ENCODE measurements around the gene FLVCR2.

The FLVCR2 gene

DNA sequence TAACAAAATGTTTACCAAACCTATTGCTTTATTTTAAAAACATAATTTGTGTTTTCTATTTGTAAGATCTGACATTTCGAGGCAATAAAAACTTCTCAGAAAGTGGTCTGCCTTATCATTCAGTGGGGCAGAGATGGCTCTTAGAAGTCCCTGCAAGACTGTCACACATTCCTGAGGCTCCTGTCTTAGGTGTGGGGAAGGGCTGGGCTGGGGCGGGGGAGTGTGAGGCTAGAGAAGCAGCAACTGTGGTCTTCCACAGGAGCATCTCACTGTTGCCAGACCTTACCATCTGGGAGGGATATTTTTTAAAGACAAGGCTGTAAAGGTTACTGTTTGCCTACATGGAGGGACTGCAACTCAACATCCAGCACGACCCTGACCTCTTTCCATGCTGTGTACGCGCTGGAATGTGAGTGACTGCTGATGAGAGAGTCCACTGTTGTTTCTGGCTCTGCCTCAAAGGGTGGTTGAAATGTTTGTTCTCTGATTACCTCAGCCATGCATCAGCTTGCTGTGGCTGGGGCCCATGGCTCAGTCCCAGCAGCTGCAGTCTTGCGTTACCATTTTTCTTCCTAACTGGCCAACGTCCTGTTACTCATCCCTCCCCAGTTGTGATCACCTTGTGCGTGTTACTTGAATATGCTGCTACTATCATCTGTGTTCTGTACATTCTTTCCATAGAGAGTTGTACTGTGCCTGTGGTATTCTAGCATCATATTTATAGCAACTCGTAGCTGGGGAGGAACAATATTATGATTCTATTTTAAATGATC, 69.8 kb downstream of the FLVCR2 start:
- no peaks in the 10 kb centered on the region for H3K27me3 ChIP-seq (ENCODE audit: control insufficient read depth, low read length)
- no peaks in the 10 kb centered on the region for H3K9me3 ChIP-seq (ENCODE audit: control insufficient read depth, insufficient read depth, low read length)
- H3K4me3 ChIP-seq (ENCODE audit: low read length), result no peak overlapping the region
- no peaks in the 10 kb centered on the region for H3F3A ChIP-seq (ENCODE audit: control insufficient read depth, insufficient read depth)
- H3K79me2 ChIP-seq (ENCODE audit: control insufficient read depth, low read length), result no peaks in the 10 kb centered on the region
- no peak overlapping the region for H3K27ac ChIP-seq (ENCODE audit: low read depth, low read length)
- no peaks in the 10 kb centered on the region for H4K20me1 ChIP-seq (ENCODE audit: control insufficient read depth, insufficient read depth, low read depth, low read length)
- H3K4me2 ChIP-seq (ENCODE audit: low read length), result no peak overlapping the region
- H3K4me1 ChIP-seq (ENCODE audit: control insufficient read depth, low read length), result no peaks in the 10 kb centered on the region
- H3K9me2 ChIP-seq (replicated peaks; ENCODE audit: control insufficient read depth, low read length), result no peaks in the 10 kb centered on the region
- TF ChIP-seq EZH2phosphoT487 (IDR thresholded peaks at IDR 0.05; ENCODE audit: borderline replicate concordance, low read length), result no peak
- TF ChIP-seq, protein P1, sequence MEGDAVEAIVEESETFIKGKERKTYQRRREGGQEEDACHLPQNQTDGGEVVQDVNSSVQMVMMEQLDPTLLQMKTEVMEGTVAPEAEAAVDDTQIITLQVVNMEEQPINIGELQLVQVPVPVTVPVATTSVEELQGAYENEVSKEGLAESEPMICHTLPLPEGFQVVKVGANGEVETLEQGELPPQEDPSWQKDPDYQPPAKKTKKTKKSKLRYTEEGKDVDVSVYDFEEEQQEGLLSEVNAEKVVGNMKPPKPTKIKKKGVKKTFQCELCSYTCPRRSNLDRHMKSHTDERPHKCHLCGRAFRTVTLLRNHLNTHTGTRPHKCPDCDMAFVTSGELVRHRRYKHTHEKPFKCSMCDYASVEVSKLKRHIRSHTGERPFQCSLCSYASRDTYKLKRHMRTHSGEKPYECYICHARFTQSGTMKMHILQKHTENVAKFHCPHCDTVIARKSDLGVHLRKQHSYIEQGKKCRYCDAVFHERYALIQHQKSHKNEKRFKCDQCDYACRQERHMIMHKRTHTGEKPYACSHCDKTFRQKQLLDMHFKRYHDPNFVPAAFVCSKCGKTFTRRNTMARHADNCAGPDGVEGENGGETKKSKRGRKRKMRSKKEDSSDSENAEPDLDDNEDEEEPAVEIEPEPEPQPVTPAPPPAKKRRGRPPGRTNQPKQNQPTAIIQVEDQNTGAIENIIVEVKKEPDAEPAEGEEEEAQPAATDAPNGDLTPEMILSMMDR (IDR thresholded peaks at IDR 0.05; ENCODE audit: low read depth, low read length, poor library complexity, severe bottlenecking), result no peak
- peaks cover 40% of the 10 kb centered on the region for H3K36me3 ChIP-seq (ENCODE audit: control insufficient read depth, low read length)

DNA sequence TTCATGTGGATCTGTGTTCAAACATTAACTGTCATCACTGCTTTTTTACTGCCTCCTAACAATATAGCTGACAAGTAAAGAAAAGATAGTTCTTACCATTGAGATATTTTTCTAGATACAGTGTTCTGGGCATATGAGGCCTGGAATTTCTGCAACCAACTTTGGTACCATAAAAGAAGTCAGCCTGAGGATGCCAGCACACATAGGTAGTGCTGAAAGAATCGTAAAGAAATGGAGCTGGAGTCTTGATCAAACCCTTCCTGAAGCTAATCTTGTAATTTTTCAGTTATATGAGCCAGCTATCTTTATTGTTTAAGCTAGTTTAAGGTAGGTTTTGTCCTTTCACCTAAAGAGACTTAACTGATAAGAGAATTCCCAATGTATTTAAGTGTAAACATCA, 70.9 kb downstream of the FLVCR2 start:
- Histone ChIP-seq H3K4me1 (ENCODE audit: control insufficient read depth, low read length) (no peaks in the 10 kb centered on the region), H3K4me2 (ENCODE audit: low read length) (no peak overlapping the region), H3F3A (ENCODE audit: control insufficient read depth, insufficient read depth) (no peaks in the 10 kb centered on the region), H3K9me3 (ENCODE audit: control insufficient read depth, insufficient read depth, low read length) (no peaks in the 10 kb centered on the region), H3K27ac (ENCODE audit: low read depth, low read length) (no peak overlapping the region), H3K4me3 (ENCODE audit: low read length) (no peak overlapping the region), H3K79me2 (ENCODE audit: control insufficient read depth, low read length) (no peaks in the 10 kb centered on the region), H3K27me3 (ENCODE audit: control insufficient read depth, low read length) (no peaks in the 10 kb centered on the region), H4K20me1 (ENCODE audit: control insufficient read depth, insufficient read depth, low read depth, low read length) (no peaks in the 10 kb centered on the region), H3K36me3 (ENCODE audit: control insufficient read depth, low read length) (peaks cover 50% of the 10 kb centered on the region), H3K9me2 (replicated peaks; ENCODE audit: control insufficient read depth, low read length) (no peaks in the 10 kb centered on the region)
- TF ChIP-seq EZH2phosphoT487 (IDR thresholded peaks at IDR 0.05; ENCODE audit: borderline replicate concordance, low read length), result no peak
- TF ChIP-seq, protein P1 (IDR thresholded peaks at IDR 0.05; ENCODE audit: low read depth, low read length, poor library complexity, severe bottlenecking), result no peak

DNA sequence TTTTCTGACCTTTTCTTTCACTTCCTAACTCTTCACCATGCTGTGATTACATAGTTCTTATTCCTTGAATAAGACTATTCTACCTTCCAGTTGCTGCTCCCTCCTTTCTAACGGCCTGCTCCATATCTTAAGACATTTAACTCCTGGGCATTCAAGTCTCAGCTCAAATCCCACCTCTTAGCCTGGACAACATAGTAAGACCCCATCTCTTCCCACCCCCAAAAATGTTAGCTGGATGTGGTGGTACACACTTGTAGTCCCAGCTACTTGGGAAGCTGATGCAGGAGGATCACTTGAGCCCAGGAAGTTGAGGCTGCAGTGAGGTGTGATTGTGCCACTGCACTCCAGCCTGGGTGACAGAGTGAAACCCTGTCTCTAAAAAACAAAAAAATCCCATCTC, 71.4 kb downstream of the FLVCR2 start:
- Histone ChIP-seq H3K27ac (ENCODE audit: low read depth, low read length) (no peak overlapping the region), H3K27me3 (ENCODE audit: control insufficient read depth, low read length) (no peaks in the 10 kb centered on the region), H3K4me2 (ENCODE audit: low read length) (no peak overlapping the region), H3K9me2 (replicated peaks; ENCODE audit: control insufficient read depth, low read length) (no peaks in the 10 kb centered on the region), H3K79me2 (ENCODE audit: control insufficient read depth, low read length) (no peaks in the 10 kb centered on the region), H3K4me3 (ENCODE audit: low read length) (no peak overlapping the region), H3K4me1 (ENCODE audit: control insufficient read depth, low read length) (no peaks in the 10 kb centered on the region), H3F3A (ENCODE audit: control insufficient read depth, insufficient read depth) (no peaks in the 10 kb centered on the region), H4K20me1 (ENCODE audit: control insufficient read depth, insufficient read depth, low read depth, low read length) (no peaks in the 10 kb centered on the region), H3K9me3 (ENCODE audit: control insufficient read depth, insufficient read depth, low read length) (no peaks in the 10 kb centered on the region), H3K36me3 (ENCODE audit: control insufficient read depth, low read length) (peaks cover 55% of the 10 kb centered on the region)
- TF ChIP-seq EZH2phosphoT487 (IDR thresholded peaks at IDR 0.05; ENCODE audit: borderline replicate concordance, low read length), result no peak
- TF ChIP-seq, protein P1 (IDR thresholded peaks at IDR 0.05; ENCODE audit: low read depth, low read length, poor library complexity, severe bottlenecking), result no peak

All from DOHH2 (cell line).